ENCODE results near the gene ZBP1.

The ZBP1 gene

GRCh38 chr20:57608516-57608915, 11.7 kb downstream of the ZBP1 start:
- Histone ChIP-seq H3K27me3 (ENCODE audit: insufficient read depth, low read length) (no peaks in the 10 kb centered on the region), H3K36me3 (ENCODE audit: control insufficient read depth in 1 of 2, insufficient read depth in 2 of 2, low read length in 2 of 2) (no peaks in the 10 kb centered on the region), H3K79me1 (ENCODE audit: low read length) (peaks cover 3% of the 10 kb centered on the region), H3K9me3 (ENCODE audit: insufficient read depth, low read depth, low read length) (no peaks in the 10 kb centered on the region), H4K91ac (ENCODE audit: low read depth, low read length) (no peak overlapping the region), H2AK5ac (ENCODE audit: low read length) (no peak overlapping the region), H4K12ac (ENCODE audit: low read depth, low read length) (no peak overlapping the region), H2BK5ac (ENCODE audit: low read depth, low read length, poor library complexity) (no peak overlapping the region), H3K27ac (ENCODE audit: low read depth, low read length) (no peak overlapping the region), H3K23ac (ENCODE audit: low read length) (no peak overlapping the region), H3K18ac (ENCODE audit: low read length) (no peak overlapping the region), H3K4me3 (ENCODE audit: low read depth, low read length) (no peak overlapping the region), H3K14ac (ENCODE audit: low read length) (no peak overlapping the region), H3K9ac (ENCODE audit: low read length) (no peak overlapping the region), H3K79me2 (ENCODE audit: control insufficient read depth, insufficient read depth, low read length, poor library complexity) (no peaks in the 10 kb centered on the region), H2BK12ac (ENCODE audit: low read length) (no peak overlapping the region), H4K8ac (ENCODE audit: low read depth, low read length) (no peak overlapping the region), H3K4ac (ENCODE audit: low read depth, low read length) (no peak overlapping the region), H3K4me1 (ENCODE audit: control insufficient read depth in 1 of 2, insufficient read depth in 2 of 2, low read length in 2 of 2) (peaks cover 2 to 6% of the 10 kb centered on the region in 2 experiments), H2AFZ (ENCODE audit: insufficient read depth, low read length, poor library complexity) (no peak overlapping the region), H2BK120ac (ENCODE audit: insufficient read depth, low read length, poor library complexity) (no peak overlapping the region), H3K4me2 (ENCODE audit: low read length) (no peak overlapping the region)
- WGBS (ENCODE audit: extremely low coverage, insufficient coverage, insufficient read length) = no CpG with 5 or more reads among the region's 7 CpGs
- DNase-seq = no peak

- WGBS (ENCODE audit: extremely low coverage, insufficient coverage, insufficient read length) = no CpG with 5 or more reads among the region's 5 CpGs
Observed at GRCh38 chr20:57605878-57606277, 14.3 kb downstream of the ZBP1 start.

GRCh38 chr20:57605045-57605444, 15.2 kb downstream of the ZBP1 start:
- Histone ChIP-seq H4K12ac (ENCODE audit: low read depth, low read length) (no peak overlapping the region), H3K36me3 (ENCODE audit: control insufficient read depth in 1 of 2, insufficient read depth in 2 of 2, low read length in 2 of 2) (no peaks in the 10 kb centered on the region), H3K4me2 (ENCODE audit: low read length) (no peak overlapping the region), H3K27me3 (ENCODE audit: insufficient read depth, low read length) (no peaks in the 10 kb centered on the region), H3K23ac (ENCODE audit: low read length) (no peak overlapping the region), H2BK120ac (ENCODE audit: insufficient read depth, low read length, poor library complexity) (no peak overlapping the region), H4K8ac (ENCODE audit: low read depth, low read length) (no peak overlapping the region), H3K18ac (ENCODE audit: low read length) (no peak overlapping the region), H2BK5ac (ENCODE audit: low read depth, low read length, poor library complexity) (no peak overlapping the region), H3K79me2 (ENCODE audit: control insufficient read depth, insufficient read depth, low read length, poor library complexity) (no peaks in the 10 kb centered on the region), H4K91ac (ENCODE audit: low read depth, low read length) (no peak overlapping the region), H2BK12ac (ENCODE audit: low read length) (no peak overlapping the region), H3K4me1 (ENCODE audit: control insufficient read depth in 1 of 2, insufficient read depth in 2 of 2, low read length in 2 of 2) (peaks cover 0 to 3% of the 10 kb centered on the region in 2 experiments), H3K14ac (ENCODE audit: low read length) (no peak overlapping the region), H3K4me3 (ENCODE audit: low read depth, low read length) (no peak overlapping the region), H2AK5ac (ENCODE audit: low read length) (no peak overlapping the region), H3K9me3 (ENCODE audit: insufficient read depth, low read depth, low read length) (peaks cover 2% of the 10 kb centered on the region), H3K4ac (ENCODE audit: low read depth, low read length) (no peak overlapping the region), H3K79me1 (ENCODE audit: low read length) (no peaks in the 10 kb centered on the region), H2AFZ (ENCODE audit: insufficient read depth, low read length, poor library complexity) (no peak overlapping the region), H3K9ac (ENCODE audit: low read length) (no peak overlapping the region), H3K27ac (ENCODE audit: low read depth, low read length) (no peak overlapping the region)
- WGBS (ENCODE audit: extremely low coverage, insufficient coverage, insufficient read length) = no CpG with 5 or more reads among the region's 5 CpGs
- no peak for DNase-seq

More at GRCh38 chr20:57605878-57606277, 14.3 kb downstream of the ZBP1 start:
- DNase-seq = no peak
- peaks cover 2% of the 10 kb centered on the region for H3K9me3 ChIP-seq (ENCODE audit: insufficient read depth, low read depth, low read length)
- H3K4me2 ChIP-seq (ENCODE audit: low read length) = no peak overlapping the region
- no peaks in the 10 kb centered on the region for H3K27me3 ChIP-seq (ENCODE audit: insufficient read depth, low read length)
- no peak overlapping the region for H3K4ac ChIP-seq (ENCODE audit: low read depth, low read length)
- no peak overlapping the region for H4K12ac ChIP-seq (ENCODE audit: low read depth, low read length)
- no peak overlapping the region for H2BK12ac ChIP-seq (ENCODE audit: low read length)
- no peak overlapping the region for H3K23ac ChIP-seq (ENCODE audit: low read length)
- H3K9ac ChIP-seq (ENCODE audit: low read length) = no peak overlapping the region
- no peak overlapping the region for H4K8ac ChIP-seq (ENCODE audit: low read depth, low read length)
- H3K36me3 ChIP-seq (ENCODE audit: control insufficient read depth in 1 of 2, insufficient read depth in 2 of 2, low read length in 2 of 2) = no peaks in the 10 kb centered on the region
- no peak overlapping the region for H2AFZ ChIP-seq (ENCODE audit: insufficient read depth, low read length, poor library complexity)
- H3K79me1 ChIP-seq (ENCODE audit: low read length) = peaks cover 3% of the 10 kb centered on the region
- no peak overlapping the region for H3K18ac ChIP-seq (ENCODE audit: low read length)
- no peak overlapping the region for H4K91ac ChIP-seq (ENCODE audit: low read depth, low read length)
- no peaks in the 10 kb centered on the region for H3K79me2 ChIP-seq (ENCODE audit: control insufficient read depth, insufficient read depth, low read length, poor library complexity)
- no peak overlapping the region for H3K4me3 ChIP-seq (ENCODE audit: low read depth, low read length)
- peaks cover 2 to 6% of the 10 kb centered on the region in 2 experiments for H3K4me1 ChIP-seq (ENCODE audit: control insufficient read depth in 1 of 2, insufficient read depth in 2 of 2, low read length in 2 of 2)
- H2BK120ac ChIP-seq (ENCODE audit: insufficient read depth, low read length, poor library complexity) = no peak overlapping the region
- H2BK5ac ChIP-seq (ENCODE audit: low read depth, low read length, poor library complexity) = no peak overlapping the region
- no peak overlapping the region for H2AK5ac ChIP-seq (ENCODE audit: low read length)
- H3K27ac ChIP-seq (ENCODE audit: low read depth, low read length) = no peak overlapping the region
- H3K14ac ChIP-seq (ENCODE audit: low read length) = no peak overlapping the region

DNA sequence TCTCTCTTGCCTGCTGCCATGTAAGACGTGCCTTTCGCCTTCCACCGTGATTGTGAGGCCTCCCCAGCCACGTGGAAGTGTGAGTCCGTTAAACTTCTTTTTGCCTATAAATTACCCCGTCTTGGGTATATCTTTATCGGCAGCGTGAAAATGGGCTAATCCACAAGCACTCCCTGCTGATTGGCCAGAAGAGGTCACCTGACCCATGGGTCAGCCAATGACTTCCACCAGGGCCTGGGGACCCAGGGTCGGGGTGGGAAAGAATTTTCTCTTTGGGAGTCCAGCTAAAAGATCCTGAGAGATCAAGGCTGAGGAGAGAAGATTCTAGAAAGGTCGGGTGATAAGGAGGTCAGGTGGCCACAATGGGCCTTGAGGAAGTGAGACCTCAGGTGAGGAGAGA, 17.1 kb downstream of the ZBP1 start:
- Histone ChIP-seq H3K27me3 (ENCODE audit: insufficient read depth, low read length) (no peaks in the 10 kb centered on the region), H3K9ac (ENCODE audit: low read length) (no peak overlapping the region), H3K79me1 (ENCODE audit: low read length) (no peaks in the 10 kb centered on the region), H3K36me3 (ENCODE audit: control insufficient read depth in 1 of 2, insufficient read depth in 2 of 2, low read length in 2 of 2) (no peaks in the 10 kb centered on the region), H3K4me2 (ENCODE audit: low read length) (no peak overlapping the region), H2BK12ac (ENCODE audit: low read length) (no peak overlapping the region), H3K4me3 (ENCODE audit: low read depth, low read length) (no peak overlapping the region), H3K4ac (ENCODE audit: low read depth, low read length) (no peak overlapping the region), H2AK5ac (ENCODE audit: low read length) (no peak overlapping the region), H4K91ac (ENCODE audit: low read depth, low read length) (no peak overlapping the region), H3K14ac (ENCODE audit: low read length) (no peak overlapping the region), H4K12ac (ENCODE audit: low read depth, low read length) (no peak overlapping the region), H4K8ac (ENCODE audit: low read depth, low read length) (no peak overlapping the region), H2BK120ac (ENCODE audit: insufficient read depth, low read length, poor library complexity) (no peak overlapping the region), H3K79me2 (ENCODE audit: control insufficient read depth, insufficient read depth, low read length, poor library complexity) (no peaks in the 10 kb centered on the region), H3K18ac (ENCODE audit: low read length) (no peak overlapping the region), H2BK5ac (ENCODE audit: low read depth, low read length, poor library complexity) (no peak overlapping the region), H3K9me3 (ENCODE audit: insufficient read depth, low read depth, low read length) (peaks cover 2% of the 10 kb centered on the region), H3K27ac (ENCODE audit: low read depth, low read length) (no peak overlapping the region), H3K4me1 (ENCODE audit: control insufficient read depth in 1 of 2, insufficient read depth in 2 of 2, low read length in 2 of 2) (peaks cover 0 to under 1% of the 10 kb centered on the region in 2 experiments), H2AFZ (ENCODE audit: insufficient read depth, low read length, poor library complexity) (no peak overlapping the region), H3K23ac (ENCODE audit: low read length) (no peak overlapping the region)
- DNase-seq = no peak
- WGBS (ENCODE audit: extremely low coverage, insufficient coverage, insufficient read length) = no CpG with 5 or more reads among the region's 10 CpGs

All from trophoblast cell (in vitro differentiated cells and primary cell).